ENCODE data around the gene LHFPL2. TPM values are rescaled to one million over a fixed set of nuclear protein-coding genes. Genes with fewer than 3 reads are reported as not detected.

LHFPL2 gene
- polyA plus RNA-seq, 3 donors, result 6.6 to 24.9 (median 7.3) TPM

DNA sequence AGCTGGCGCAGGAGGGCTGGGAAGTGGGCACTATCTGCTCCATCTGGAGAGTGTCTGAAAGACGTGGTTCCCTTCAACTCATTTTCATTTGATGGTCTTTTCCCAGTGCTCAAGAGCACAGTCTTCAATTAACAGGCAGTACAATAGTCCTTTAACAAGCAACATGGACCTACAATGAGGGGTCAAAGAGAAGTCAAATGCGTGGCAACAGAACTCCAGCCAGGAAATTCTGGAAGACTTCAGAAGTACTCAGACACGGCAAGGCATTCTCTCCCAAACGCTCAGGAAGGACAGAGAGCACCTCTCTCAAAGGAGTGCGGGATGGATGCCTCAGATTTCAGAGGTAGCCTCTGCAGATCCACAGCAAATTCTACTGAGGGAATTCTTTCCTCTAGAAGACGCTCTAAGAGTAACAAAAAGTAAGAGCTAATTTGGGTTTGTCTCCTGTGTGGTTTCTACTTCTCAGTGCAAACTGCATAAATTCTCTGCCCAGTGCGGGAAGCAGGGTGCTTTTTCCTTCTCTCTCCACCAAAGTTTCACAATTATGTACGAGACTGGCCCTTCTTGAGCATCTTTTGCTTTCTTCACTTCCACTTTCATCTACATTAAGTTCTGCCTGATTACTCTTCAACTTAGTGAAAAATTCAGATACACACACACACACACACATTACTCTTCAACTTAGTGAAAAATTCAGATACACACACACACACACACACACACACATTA is 56.4 kb downstream of the LHFPL2 start:
- no peak overlapping the region for H3K27ac ChIP-seq (ENCODE audit: low read depth, low read length)

DNA sequence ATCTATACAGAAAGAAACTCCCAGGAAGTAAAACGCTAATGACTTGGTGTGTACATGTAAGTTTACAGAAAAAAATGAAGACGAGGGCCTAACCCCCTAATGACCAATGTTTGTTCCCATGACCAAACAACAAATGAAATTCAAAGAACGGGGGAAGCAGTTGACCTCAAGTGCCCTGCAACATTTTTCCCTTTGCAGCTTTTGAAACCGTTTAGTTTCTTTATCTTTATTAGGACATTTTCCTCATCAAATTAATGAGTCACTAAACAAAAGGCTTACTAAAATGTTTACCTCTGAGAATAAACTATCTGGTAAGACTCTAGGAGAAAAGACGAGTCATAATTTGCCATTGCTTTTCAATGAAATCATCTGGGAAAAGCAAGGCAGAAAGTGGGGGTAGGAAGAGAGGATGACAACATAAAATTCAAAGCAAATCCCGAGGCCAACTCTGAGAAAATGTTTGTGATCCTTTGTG is 57.4 kb downstream of the LHFPL2 start:
- 27 to 38% (median 33%) methylated on average over 6 of the region's 6 CpGs for whole genome bisulfite sequencing, 3 donors
- H3K27ac ChIP-seq (ENCODE audit: low read depth, low read length), result no peak overlapping the region

More for the DNA sequence above, 56.4 kb downstream of the LHFPL2 start:
- WGBS, 3 donors, result 72 to 74% (median 73%) methylated on average over 9 of the region's 9 CpGs

DNA sequence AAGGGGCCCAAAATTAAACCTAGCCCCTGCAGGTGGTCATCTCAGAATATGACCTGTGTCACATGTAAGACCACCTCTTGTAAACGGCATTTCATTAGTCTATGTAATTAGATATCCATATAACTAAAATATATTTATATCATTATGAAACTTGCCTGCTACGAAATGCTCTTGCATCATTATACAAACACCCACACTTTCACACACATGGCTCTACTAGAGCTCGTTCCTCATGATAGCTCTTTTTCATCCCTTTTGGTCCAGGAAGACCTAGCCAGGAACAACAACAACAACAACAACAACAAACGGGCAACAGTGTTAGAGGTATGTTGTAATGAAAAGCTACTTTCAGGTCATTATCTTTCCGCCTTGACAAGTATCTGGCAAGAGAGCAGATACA is 58.6 kb downstream of the LHFPL2 start:
- 35 to 62% (median 54%) methylated on average over 5 of the region's 5 CpGs for WGBS, 3 donors

DNA sequence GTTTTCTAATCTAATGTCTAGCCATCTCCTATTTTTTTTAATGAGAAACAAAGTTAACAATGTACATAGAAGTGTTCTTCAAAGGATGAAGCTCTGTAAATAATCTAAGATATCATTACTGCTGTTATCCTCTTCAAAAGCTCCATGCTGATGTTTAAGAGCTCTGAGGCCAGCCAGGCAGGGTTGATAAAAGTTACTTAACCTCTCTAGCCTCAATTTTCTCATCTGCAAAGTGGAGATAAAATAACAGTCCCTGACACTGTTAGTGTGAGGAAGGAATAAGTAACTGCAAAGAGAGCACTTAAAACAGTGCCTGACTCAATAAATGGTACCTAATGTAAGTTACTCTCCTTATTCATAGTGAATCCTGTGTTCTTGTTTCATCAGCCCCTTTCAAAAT is 60.1 kb downstream of the LHFPL2 start:
- no peak overlapping the region for H3K27ac ChIP-seq (ENCODE audit: low read depth, low read length)

More for the DNA sequence above, 58.6 kb downstream of the LHFPL2 start:
- H3K27ac ChIP-seq (ENCODE audit: low read depth, low read length), result no peak overlapping the region

DNA sequence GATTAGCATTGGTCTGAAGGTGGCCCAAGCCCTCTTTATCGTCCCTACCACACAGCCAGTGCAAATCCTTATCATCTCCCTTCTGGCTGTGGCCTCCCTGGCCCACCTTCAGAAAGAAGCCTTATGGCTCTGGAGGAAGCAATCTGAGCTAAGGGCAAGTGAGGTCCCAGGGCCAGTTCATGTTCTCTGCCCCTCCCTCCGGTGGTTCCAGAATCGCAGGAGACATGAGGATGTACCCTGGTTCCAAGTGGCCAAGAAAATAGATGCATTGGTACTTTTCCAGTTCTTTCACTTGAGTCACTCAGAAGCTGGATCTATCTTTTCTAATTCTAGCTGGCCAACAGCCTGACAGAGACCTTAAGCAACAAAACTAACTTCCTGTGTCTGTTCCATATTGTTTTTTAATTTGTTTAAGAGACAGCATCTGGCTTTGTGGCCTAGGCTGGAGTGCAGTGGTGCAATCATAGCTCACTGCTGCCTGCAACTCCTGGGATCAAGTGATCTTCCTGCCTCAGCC is 60.7 kb downstream of the LHFPL2 start:
- H3K27ac ChIP-seq (ENCODE audit: low read depth, low read length), result no peak overlapping the region

DNA sequence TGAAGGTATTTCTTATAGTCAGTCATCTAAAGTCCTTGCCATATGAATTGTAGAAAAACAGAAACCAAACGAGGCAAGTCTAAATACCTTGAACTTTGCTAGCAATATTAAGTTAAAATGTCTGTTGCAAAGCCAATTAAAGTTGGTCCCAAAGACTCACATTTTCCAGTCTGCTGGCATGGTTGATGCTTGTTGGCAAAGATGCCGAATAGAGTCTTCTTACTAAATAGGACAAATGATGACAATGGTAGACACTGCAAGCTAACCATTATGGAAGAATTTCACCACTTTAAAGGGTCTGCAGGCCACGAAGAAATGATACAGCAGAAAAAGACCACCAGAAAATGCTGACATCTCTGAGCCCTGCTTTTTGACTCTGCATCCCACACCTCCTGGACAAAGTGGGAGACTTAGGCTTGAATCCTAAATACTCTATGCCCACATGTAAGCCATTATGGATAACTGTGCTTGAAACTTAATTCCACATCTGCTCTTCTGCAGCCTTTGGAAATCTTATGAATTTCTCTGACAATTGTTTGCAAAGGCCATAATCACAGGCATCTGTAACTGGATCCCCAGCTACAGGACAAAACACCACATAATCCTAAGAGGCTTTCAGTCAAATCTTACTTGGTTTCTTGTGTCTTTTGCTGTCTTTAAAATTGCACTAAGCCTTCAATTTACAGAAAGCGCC is 61.3 kb downstream of the LHFPL2 start:
- H3K27ac ChIP-seq (ENCODE audit: low read depth, low read length), result no peak overlapping the region
- WGBS, 3 donors, result 73 to 81% (median 74%) methylated on average over 4 of the region's 4 CpGs

More for the DNA sequence above, 60.7 kb downstream of the LHFPL2 start:
- 49 to 67% (median 53%) methylated on average over 3 of the region's 3 CpGs for WGBS, 3 donors

DNA sequence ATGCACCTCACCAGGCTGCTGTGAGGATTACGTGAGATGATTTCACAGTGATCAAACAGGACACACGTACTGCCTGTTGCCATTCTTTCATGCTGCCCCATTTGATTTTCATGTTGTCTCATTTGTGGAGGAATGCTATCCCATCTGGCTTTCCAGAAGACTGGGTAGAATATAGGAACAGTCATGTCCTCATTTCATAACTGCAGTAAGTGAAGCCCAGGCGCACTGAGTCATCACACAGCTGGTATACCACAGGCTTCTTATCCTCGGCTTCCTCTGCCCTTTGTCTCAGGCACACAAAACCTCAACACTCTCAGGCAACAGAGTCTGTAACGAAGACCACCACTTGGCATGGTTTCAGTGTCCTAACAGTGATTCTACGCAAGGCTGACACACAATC is 62.3 kb downstream of the LHFPL2 start:
- no peak overlapping the region for H3K27ac ChIP-seq (ENCODE audit: low read depth, low read length)
- WGBS, 3 donors, result 71 to 94% (median 78%) methylated on average over 6 of the region's 6 CpGs

DNA sequence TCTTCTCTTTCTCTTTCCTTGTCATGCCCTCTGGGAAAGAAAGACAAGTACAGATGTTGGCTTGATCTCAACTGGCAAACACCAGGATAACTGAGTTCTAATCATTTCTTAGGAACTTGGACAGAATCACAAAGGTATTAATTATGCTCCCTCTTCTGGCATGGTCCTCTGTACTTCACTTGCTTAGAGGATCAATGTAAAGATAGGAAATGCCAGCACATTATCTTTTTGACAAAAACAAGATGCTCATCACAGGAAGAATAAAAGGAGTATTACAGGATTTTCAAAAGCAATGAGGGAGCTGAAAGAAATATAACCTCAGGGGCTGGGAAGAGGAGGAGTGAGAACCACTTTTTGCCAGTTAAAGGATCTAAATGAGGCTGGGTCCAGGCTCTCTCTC is 70.6 kb downstream of the LHFPL2 start:
- H3K27ac ChIP-seq (ENCODE audit: low read depth, low read length), result no peak overlapping the region

DNA sequence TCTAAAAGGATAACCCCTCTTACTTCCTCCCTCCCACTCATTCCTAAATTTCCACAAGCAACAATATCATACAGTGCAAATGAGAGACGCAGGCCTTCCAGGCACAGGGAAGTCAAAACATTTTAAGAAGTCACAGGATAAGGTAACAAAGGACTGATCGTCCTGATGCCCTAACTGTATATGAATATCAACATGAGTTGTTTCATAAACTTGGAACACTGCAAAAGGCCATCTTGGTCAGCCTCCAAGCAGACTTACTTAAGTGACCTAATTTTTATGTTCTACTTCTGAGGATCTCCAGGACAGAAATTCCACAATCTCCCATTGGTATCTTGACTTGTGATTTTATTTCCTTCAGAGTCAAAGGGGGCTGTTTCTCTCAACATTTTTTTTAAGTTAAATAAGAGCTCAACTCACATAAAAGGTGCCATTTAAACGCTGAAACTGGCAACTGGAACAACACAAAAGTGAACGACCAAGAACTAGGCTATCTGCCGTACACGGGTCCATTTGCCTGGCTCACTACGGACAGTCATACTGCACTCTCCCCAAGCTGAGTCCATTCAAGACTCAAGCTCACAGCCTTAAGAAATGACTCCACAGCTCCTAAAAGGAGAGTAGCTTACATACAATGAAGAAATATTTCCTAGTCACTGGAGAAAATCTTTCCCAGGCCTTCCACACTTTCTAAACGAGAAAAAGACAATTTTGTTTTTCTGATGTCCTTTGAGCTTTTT is 71.3 kb downstream of the LHFPL2 start:
- no peak overlapping the region for H3K27ac ChIP-seq (ENCODE audit: low read depth, low read length)
- WGBS, 3 donors, result 57 to 74% (median 61%) methylated on average over 8 of the region's 8 CpGs

DNA sequence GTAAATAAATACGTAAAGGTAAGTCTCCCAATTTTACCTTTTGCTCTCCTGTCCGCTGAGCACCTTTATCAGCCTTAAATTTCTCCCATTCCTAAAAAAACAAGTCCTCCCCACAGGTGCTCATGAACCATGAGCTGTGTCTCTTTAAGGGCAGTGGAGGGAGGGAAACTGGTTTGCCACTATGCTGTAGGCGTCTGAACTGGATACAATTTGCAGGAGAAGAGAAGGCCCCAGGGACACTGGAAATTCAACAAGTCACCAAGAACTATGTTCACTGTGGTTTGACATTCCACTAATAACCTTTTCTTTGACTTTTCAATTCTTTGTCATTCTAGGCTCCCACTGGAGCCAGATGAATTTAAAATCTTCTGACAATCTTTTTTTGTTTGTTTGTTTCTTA is 72.2 kb downstream of the LHFPL2 start:
- 75 to 83% (median 81%) methylated on average over 3 of the region's 3 CpGs for WGBS, 3 donors
- no peak overlapping the region for H3K27ac ChIP-seq (ENCODE audit: low read depth, low read length)

DNA sequence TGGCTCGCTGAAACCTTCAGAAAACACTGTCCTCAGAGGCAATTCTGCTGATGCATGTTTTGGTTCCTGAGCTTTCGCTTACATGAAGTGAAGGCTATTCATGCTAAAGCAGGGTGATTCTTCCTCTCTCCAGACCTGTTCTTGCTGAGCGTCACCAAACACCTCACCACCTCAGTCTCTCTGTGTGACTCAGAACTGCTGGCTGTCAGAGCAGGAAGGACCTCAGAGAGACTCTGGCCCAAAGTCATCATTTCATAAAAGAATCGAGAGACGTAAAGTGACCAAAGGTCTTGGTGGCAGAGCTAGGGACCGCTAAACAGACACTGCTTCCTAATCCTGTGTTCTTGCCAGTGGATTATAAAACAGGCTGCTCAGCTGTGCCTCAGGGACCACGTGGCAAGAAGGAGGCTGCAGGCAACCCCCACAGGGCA is 73.8 kb downstream of the LHFPL2 start:
- 61 to 84% (median 79%) methylated on average over 7 of the region's 7 CpGs for WGBS, 3 donors
- no peak overlapping the region for H3K27ac ChIP-seq (ENCODE audit: low read depth, low read length)

DNA sequence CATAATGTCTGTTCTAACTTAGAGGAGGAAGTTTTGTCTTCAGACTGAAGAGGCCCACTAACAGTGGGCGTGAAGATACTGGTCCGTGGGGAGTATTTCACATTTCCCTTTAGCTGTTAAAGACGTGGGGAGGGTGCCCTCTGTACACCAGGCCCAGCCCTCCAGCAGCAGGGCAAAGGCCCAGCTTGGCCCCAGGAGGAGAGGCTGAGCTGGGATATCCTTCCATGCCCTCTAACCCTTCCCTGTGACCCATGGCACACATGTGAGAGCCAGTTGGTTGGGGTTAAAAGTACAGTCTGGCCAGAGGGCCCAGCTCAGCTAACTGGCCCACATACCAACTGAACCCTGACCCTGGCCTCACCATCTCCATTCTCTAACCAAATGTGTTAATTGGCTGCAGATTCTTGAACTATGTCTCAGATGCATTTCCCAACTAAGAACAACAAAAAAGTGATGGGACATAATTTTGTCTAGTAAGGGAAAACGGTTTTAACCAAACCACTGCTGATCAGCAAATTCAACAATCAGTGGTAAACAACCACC is 74.4 kb downstream of the LHFPL2 start:
- WGBS, 3 donors, result 29 to 62% (median 36%) methylated on average over 4 of the region's 4 CpGs
- H3K27ac ChIP-seq (ENCODE audit: low read depth, low read length), result no peak overlapping the region

DNA sequence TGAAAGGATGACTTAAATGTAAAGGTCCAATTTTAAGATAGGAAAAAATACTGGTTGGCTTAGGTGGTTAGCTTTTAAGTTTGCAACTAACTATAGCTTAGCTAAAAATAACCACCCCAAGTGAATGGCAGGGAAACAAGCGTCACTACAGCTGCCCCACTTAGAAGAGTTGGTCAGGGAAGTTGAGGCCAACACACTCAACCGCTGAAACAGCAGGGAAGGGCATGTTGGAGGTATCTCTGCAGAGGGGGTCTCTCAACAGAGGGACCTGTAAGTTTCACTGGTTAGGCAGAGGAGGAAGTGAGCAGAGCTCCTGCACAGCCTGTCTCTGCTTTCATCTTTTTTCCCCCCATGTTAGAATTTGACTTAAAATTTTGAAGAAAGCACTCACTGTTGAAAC is 75.3 kb downstream of the LHFPL2 start:
- WGBS, 3 donors, result 74 to 86% (median 77%) methylated on average over 2 of the region's 2 CpGs
- H3K27ac ChIP-seq (ENCODE audit: low read depth, low read length), result no peak overlapping the region

DNA sequence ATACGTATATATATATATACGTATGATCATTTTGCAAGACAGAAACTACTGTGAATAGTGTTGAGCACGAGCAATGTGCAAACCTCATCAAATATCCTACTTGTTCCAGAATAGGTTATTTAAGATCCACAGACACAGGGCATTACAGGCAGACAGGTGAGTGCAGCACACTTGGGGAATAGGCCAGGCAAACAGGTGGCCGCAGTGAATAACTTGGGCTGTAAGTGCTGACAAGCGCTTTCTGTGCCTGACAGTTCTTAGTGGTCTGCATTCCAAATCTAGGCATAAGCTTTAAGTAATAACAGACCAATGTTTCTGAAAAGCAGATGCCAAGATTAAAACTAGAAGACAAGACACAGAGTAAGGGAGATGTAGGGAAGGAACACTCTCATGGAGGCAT is 77.9 kb downstream of the LHFPL2 start:
- 85 to 96% (median 95%) methylated on average over 5 of the region's 5 CpGs for WGBS, 3 donors
- H3K27ac ChIP-seq (ENCODE audit: low read depth, low read length), result no peak overlapping the region

DNA sequence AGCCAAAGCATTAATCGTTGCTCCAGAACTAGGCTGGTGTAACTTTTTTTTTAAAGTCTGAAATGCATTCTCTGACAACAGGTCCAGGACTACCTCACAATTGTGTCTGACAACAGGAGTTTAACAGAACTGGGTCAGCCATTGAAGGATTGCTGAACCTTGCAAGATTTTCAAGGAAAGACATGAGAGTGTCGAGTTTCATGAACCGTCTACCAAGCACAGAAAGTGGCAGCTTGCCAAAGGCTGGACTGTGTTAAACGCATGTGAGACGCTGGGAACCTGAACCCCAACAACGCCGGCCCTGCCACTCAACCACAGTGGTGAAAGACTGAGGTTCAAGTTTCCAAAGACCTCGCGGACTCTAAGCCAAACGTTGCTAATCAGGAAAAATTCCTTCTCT is 79.1 kb downstream of the LHFPL2 start:
- H3K27ac ChIP-seq (ENCODE audit: low read depth, low read length), result no peak overlapping the region
- WGBS, 3 donors, result 14 to 45% (median 44%) methylated on average over 10 of the region's 10 CpGs

DNA sequence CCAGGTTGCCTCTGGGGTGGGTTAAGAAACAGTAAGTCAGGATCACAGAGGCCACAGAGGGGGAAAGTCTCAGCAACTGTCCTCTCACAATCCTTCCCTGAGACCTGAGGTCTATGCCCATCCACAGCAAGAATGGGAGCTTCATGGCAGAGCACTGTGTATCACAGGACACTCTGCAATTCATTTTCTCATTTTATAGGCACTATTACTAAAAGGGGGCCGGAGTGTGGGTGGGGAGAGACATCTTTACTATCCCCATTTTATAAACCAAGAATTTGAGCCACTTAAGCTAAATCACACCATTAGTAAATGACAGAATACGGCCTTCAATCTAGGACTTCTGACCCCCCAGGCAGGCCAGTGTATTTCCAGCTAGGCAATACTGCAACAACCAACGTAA is 79.9 kb downstream of the LHFPL2 start:
- no peak overlapping the region for H3K27ac ChIP-seq (ENCODE audit: low read depth, low read length)
- WGBS, 3 donors, result 86 to 96% (median 94%) methylated on average over 3 of the region's 3 CpGs

DNA sequence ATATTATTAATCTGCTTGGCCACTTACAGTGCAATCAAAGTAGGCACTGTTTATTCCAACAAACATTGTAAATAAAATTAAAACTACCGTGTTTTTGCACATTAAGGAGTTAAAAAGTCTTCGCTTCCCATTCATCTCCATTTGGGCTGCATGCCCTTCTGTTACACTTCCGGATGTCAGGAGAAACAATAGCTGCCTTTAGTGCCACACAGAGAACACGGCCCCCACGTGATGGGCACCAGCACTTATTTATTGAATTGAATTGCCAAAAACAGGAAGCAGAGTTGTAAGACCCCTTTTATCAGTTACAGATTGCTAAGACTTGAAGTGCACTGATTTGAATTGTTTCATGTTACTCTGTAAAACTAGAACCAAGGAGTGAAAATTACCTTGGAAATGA is 80.4 kb downstream of the LHFPL2 start:
- WGBS, 3 donors, result 45 to 54% (median 47%) methylated on average over 5 of the region's 5 CpGs
- H3K27ac ChIP-seq (ENCODE audit: low read depth, low read length), result no peak overlapping the region

DNA sequence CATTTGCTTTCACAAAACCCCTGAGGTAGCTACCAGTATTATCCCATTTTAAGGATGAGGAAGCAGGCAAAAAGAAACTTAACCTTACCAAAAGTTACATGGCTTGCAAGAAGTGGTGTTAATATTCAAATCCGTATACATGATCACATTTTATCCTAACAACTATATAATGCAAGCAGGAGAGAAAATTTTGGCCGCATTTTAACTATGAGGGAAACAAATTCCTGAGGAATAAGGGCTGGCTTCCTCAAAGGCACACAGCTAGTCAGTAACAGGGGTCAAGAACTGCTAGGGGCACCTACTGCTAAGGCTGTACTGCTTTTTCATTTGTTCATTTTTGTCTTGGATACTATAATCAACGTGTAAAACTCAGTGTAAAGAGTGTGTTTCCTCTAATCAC is 81.0 kb downstream of the LHFPL2 start:
- 64 to 74% (median 70%) methylated on average over 3 of the region's 3 CpGs for WGBS, 3 donors
- no peak overlapping the region for H3K27ac ChIP-seq (ENCODE audit: low read depth, low read length)
